KMS-11 (cell line): ENCODE data around the gene CCNDBP1.
"Not testable (repeated sequence)": the region's sequence is repeated elsewhere in the genome, so short reads cannot be mapped to it uniquely, and the experiment has no call there.

ENCODE experiments used
- H2AFZ ChIP-seq: fragments of 200-600 bp; sonication (generic); 2 replicates; pipeline ENCODE4 v1.6.1; 2016; ENCODE audit warnings: antibody characterized with exemption, mixed run types, low read depth
- H3K27ac ChIP-seq: fragments of 200-600 bp; sonication (generic); 2 replicates; pipeline ENCODE4 v1.6.1; 2016; ENCODE audit warnings: mild to moderate bottlenecking, mixed run types
- H3K27me3 ChIP-seq: fragments of 200-600 bp; sonication (generic); 2 replicates; pipeline ENCODE4 v1.6.1; 2017; ENCODE audit warnings: mild to moderate bottlenecking, low read depth, mixed run types, moderate library complexity; ENCODE audit not compliant: insufficient read depth
- H3K36me3 ChIP-seq: fragments of 200-600 bp; sonication (generic); 2 replicates; pipeline ENCODE4 v1.6.1; 2017; ENCODE audit warnings: mild to moderate bottlenecking, mixed run types; ENCODE audit not compliant: insufficient read depth
- H3K4me1 ChIP-seq: fragments of 200-600 bp; sonication (generic); 2 replicates; pipeline ENCODE4 v1.6.1; 2016; ENCODE audit warnings: mild to moderate bottlenecking, low read depth, mixed run types; ENCODE audit not compliant: poor library complexity, severe bottlenecking
- H3K4me2 ChIP-seq: fragments of 200-600 bp; sonication (generic); 2 replicates; pipeline ENCODE4 v1.7.0; 2016; ENCODE audit warnings: mild to moderate bottlenecking, mixed run types
- H3K4me3 ChIP-seq: fragments of 200-600 bp; sonication (generic); IDR thresholded peaks from 2 replicates; pipeline ENCODE4 v1.6.1; 2017; ENCODE audit warnings: low read depth, low read length, mixed read lengths; ENCODE audit not compliant: insufficient read depth
- H3K79me2 ChIP-seq: fragments of 200-600 bp; sonication (generic); 2 replicates; pipeline ENCODE4 v1.6.1; 2016; ENCODE audit warnings: low read depth, mixed run types; ENCODE audit not compliant: insufficient read depth
- H3K9ac ChIP-seq: fragments of 200-600 bp; sonication (generic); 2 replicates; pipeline ENCODE4 v1.6.1; 2016; ENCODE audit warnings: mild to moderate bottlenecking, mixed run types
- H4K20me1 ChIP-seq: fragments of 200-600 bp; sonication (generic); 2 replicates; pipeline ENCODE4 v1.6.1; 2016; ENCODE audit warnings: mild to moderate bottlenecking, mixed run types; ENCODE audit not compliant: insufficient read depth
- CTCF ChIP-seq: fragments of 200-600 bp; sonication (generic); conservative IDR thresholded peaks from 2 replicates; pipeline ENCODE4 v1.6.1; 2017; ENCODE audit warnings: low read depth, mild to moderate bottlenecking, antibody characterized with exemption, low read length, moderate library complexity, mixed read lengths

The CCNDBP1 gene

GRCh38 chr15:43150191-43150929 is 34.8 kb upstream of the CCNDBP1 start:
- no peak overlapping the region for H3K4me3 ChIP-seq
- H3K27ac ChIP-seq = no peak overlapping the region
- no peaks in the 10 kb centered on the region; the same call in 1 of the 2 replicates for H3K36me3 ChIP-seq
- H3K9ac ChIP-seq = no peak overlapping the region
- H3K4me2 ChIP-seq = no peak overlapping the region
- no peaks in the 10 kb centered on the region for H4K20me1 ChIP-seq
- no peaks in the 10 kb centered on the region for H3K4me1 ChIP-seq
- no peaks in the 10 kb centered on the region for H3K79me2 ChIP-seq
- TF ChIP-seq CTCF = no peak
- no peaks in the 10 kb centered on the region for H3K27me3 ChIP-seq
- no peak overlapping the region for H2AFZ ChIP-seq

GRCh38 chr15:43151688-43152087 is 33.5 kb upstream of the CCNDBP1 start:
- Histone ChIP-seq H3K27me3 (no peaks in the 10 kb centered on the region), H4K20me1 (no peaks in the 10 kb centered on the region), H3K4me2 (no peak overlapping the region), H3K4me1 (no peaks in the 10 kb centered on the region), H3K36me3 (no peaks in the 10 kb centered on the region; the same call in 1 of the 2 replicates), H3K79me2 (no peaks in the 10 kb centered on the region), H2AFZ (no peak overlapping the region), H3K27ac (no peak overlapping the region), H3K4me3 (no peak overlapping the region), H3K9ac (no peak overlapping the region)
- no peak for TF ChIP-seq CTCF

GRCh38 chr15:43153269-43153668 is 31.9 kb upstream of the CCNDBP1 start:
- Histone ChIP-seq H3K27ac (no peak overlapping the region), H3K27me3 (no peaks in the 10 kb centered on the region), H3K79me2 (no peaks in the 10 kb centered on the region), H2AFZ (no peak overlapping the region), H3K4me3 (no peak overlapping the region), H3K36me3 (no peaks in the 10 kb centered on the region; the same call in 1 of the 2 replicates), H3K4me2 (no peak overlapping the region), H4K20me1 (no peaks in the 10 kb centered on the region), H3K4me1 (no peaks in the 10 kb centered on the region), H3K9ac (no peak overlapping the region)
- TF ChIP-seq CTCF = no peak

- no peak for TF ChIP-seq CTCF
Observed at GRCh38 chr15:43165801-43166325, 19.3 kb upstream of the CCNDBP1 start.

GRCh38 chr15:43167261-43167660 is 17.9 kb upstream of the CCNDBP1 start:
- H3K27me3 ChIP-seq, H3K27ac ChIP-seq, H3K4me1 ChIP-seq, H4K20me1 ChIP-seq, H3K36me3 ChIP-seq, H3K4me3 ChIP-seq, H3K79me2 ChIP-seq, H3K9ac ChIP-seq, H2AFZ ChIP-seq, H3K4me2 ChIP-seq: not testable (repeated sequence)

More at GRCh38 chr15:43165801-43166325, 19.3 kb upstream of the CCNDBP1 start:
- H3K79me2 ChIP-seq = no peaks in the 10 kb centered on the region
- no peak overlapping the region for H2AFZ ChIP-seq
- H3K9ac ChIP-seq = no peak overlapping the region
- no peak overlapping the region for H3K4me3 ChIP-seq
- H3K27me3 ChIP-seq = no peaks in the 10 kb centered on the region
- no peaks in the 10 kb centered on the region for H4K20me1 ChIP-seq
- H3K4me2 ChIP-seq = no peak overlapping the region
- H3K27ac ChIP-seq = no peak overlapping the region
- no peaks in the 10 kb centered on the region for H3K36me3 ChIP-seq
- no peaks in the 10 kb centered on the region for H3K4me1 ChIP-seq
